HL-60 (cell line): ENCODE data around the gene KCNMA1.

Source experiments
- DNase-seq, 2 experiments: peaks; one replicate each; pipeline ENCODE4 v3.0.0-alpha.2; 2010 to 2020; ENCODE audit warnings: low read depth in 1 of 2, low spot score in 1 of 2
- H3K27ac ChIP-seq: fragments of 250-450 bp; sonication (Bioruptor Pico); replicated peaks from 2 replicates; pipeline ENCODE4 v1.5.1; 2020; ENCODE audit warnings: mild to moderate bottlenecking, moderate library complexity
- H3K27me3 ChIP-seq: fragments of 250-450 bp; sonication (Bioruptor Pico); 2 replicates; pipeline ENCODE4 v1.5.1; 2021; ENCODE audit warnings: mild to moderate bottlenecking, moderate library complexity; ENCODE audit not compliant: insufficient read depth, poor library complexity, severe bottlenecking
- H3K4me3 ChIP-seq: replicated peaks from 2 replicates; pipeline ENCODE4 v1.5.1; 2011; ENCODE audit warnings: mild to moderate bottlenecking, control low read depth, low read length; ENCODE audit not compliant: insufficient read depth
- CTCF ChIP-seq: IDR thresholded peaks from one replicate; pipeline ENCODE4 v1.5.1; 2011; ENCODE audit warnings: low read length, control low read depth, inconsistent platforms; ENCODE audit not compliant: insufficient read depth
- GABPA ChIP-seq: IDR thresholded peaks from 2 replicates; pipeline ENCODE4 v1.6.1; 2012; ENCODE audit warnings: low read depth
- POLR2AphosphoS5 ChIP-seq: IDR thresholded peaks from 2 replicates; pipeline ENCODE4 v1.6.1; 2012; ENCODE audit warnings: low read depth
- REST ChIP-seq: IDR thresholded peaks from 2 replicates; pipeline ENCODE4 v1.6.1; 2012; ENCODE audit warnings: low read depth; ENCODE audit not compliant: insufficient replicate concordance
- SPI1 ChIP-seq: IDR thresholded peaks from 2 replicates; pipeline ENCODE4 v1.6.1; 2012; ENCODE audit warnings: low read depth, mild to moderate bottlenecking, borderline replicate concordance

KCNMA1 gene

GRCh38 chr10:77600640-77601039 lies 37.0 kb downstream of the KCNMA1 start:
- Histone ChIP-seq H3K4me3 (no peak overlapping the region), H3K27me3 (no peaks in the 10 kb centered on the region), H3K27ac (no peak overlapping the region)
- TF ChIP-seq CTCF (no peak), SPI1 (no peak), GABPA (no peak), REST (no peak), POLR2AphosphoS5 (no peak)
- no peak for DNase-seq

GRCh38 chr10:77599651-77600050 lies 38.0 kb downstream of the KCNMA1 start:
- no peak overlapping the region for H3K4me3 ChIP-seq
- no peak for DNase-seq
- H3K27me3 ChIP-seq, result no peaks in the 10 kb centered on the region
- no peak overlapping the region for H3K27ac ChIP-seq
- TF ChIP-seq CTCF, result no peak
- TF ChIP-seq POLR2AphosphoS5, result no peak
- TF ChIP-seq SPI1, result no peak
- TF ChIP-seq GABPA, result no peak
- TF ChIP-seq REST, result no peak

- H3K4me3 ChIP-seq, result no peak overlapping the region
- no peak overlapping the region for H3K27ac ChIP-seq
- TF ChIP-seq SPI1, result no peak
- TF ChIP-seq CTCF, result no peak
- no peak for TF ChIP-seq GABPA
- no peak for TF ChIP-seq POLR2AphosphoS5
- no peak for TF ChIP-seq REST
- H3K27me3 ChIP-seq, result no peaks in the 10 kb centered on the region
- DNase-seq, result no peak
These were observed 39.0 kb downstream of the KCNMA1 start for GRCh38 chr10:77598606-77599005.
